ENCODE results near the gene WNT16. TPM values are rescaled to one million over a fixed set of nuclear protein-coding genes. Genes with fewer than 3 reads are reported as not detected.
"Not testable (repeated sequence)": the region's sequence is repeated elsewhere in the genome, so short reads cannot be mapped to it uniquely, and the experiment has no call there.

WNT16 gene
- total RNA-seq, 1 donor from 2014 or later: not detected

- intact Hi-C loops (cut with micrococcal nuclease): no loop called here
- peaks cover 15% of the 10 kb centered on the region for H3K9me3 ChIP-seq (replicated peaks)
- H3K27me3 ChIP-seq (ENCODE audit: low read depth): no peaks in the 10 kb centered on the region
- H3K4me3 ChIP-seq: no peak overlapping the region
- H3K4me1 ChIP-seq: no peaks in the 10 kb centered on the region
- TF ChIP-seq, protein P1, sequence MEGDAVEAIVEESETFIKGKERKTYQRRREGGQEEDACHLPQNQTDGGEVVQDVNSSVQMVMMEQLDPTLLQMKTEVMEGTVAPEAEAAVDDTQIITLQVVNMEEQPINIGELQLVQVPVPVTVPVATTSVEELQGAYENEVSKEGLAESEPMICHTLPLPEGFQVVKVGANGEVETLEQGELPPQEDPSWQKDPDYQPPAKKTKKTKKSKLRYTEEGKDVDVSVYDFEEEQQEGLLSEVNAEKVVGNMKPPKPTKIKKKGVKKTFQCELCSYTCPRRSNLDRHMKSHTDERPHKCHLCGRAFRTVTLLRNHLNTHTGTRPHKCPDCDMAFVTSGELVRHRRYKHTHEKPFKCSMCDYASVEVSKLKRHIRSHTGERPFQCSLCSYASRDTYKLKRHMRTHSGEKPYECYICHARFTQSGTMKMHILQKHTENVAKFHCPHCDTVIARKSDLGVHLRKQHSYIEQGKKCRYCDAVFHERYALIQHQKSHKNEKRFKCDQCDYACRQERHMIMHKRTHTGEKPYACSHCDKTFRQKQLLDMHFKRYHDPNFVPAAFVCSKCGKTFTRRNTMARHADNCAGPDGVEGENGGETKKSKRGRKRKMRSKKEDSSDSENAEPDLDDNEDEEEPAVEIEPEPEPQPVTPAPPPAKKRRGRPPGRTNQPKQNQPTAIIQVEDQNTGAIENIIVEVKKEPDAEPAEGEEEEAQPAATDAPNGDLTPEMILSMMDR (IDR thresholded peaks at IDR 0.05; ENCODE audit: borderline replicate concordance): no peak
- H3K27ac ChIP-seq (replicated peaks): no peak overlapping the region
- H3K36me3 ChIP-seq: peaks cover 65% of the 10 kb centered on the region
- DNase-seq: no peak
Observed at GRCh38 chr7:121285066-121285667, 43.6 kb upstream of the WNT16 start.

DNA sequence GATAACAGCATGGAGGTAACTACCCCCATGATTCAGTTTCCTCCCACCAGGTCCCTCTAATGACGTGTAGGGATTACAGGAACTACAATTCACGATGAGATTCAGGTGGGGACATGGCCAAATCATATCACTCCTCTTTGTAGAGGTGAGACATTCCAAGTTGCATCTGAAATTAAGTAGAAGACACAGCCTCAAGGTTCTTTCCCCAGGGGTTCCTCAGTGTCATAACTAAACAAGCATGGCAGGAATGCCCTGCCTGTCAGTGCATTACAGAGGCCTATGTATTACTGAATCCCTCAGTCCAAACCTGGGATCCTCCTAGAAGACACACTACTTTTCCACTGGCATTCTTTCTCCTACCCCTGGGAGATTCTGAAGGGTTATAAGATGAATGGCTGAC, 42.6 kb upstream of the WNT16 start:
- Histone ChIP-seq H3K27me3 (ENCODE audit: low read depth) (no peaks in the 10 kb centered on the region), H3K4me3 (no peak overlapping the region), H3K27ac (replicated peaks) (no peak overlapping the region), H3K4me1 (no peaks in the 10 kb centered on the region), H3K9me3 (replicated peaks) (peaks cover 20% of the 10 kb centered on the region), H3K36me3 (peaks cover 56% of the 10 kb centered on the region)
- DNase-seq: no peak
- intact Hi-C loops (cut with micrococcal nuclease): no loop called here
- TF ChIP-seq, protein P1 (IDR thresholded peaks at IDR 0.05; ENCODE audit: borderline replicate concordance): no peak

DNA sequence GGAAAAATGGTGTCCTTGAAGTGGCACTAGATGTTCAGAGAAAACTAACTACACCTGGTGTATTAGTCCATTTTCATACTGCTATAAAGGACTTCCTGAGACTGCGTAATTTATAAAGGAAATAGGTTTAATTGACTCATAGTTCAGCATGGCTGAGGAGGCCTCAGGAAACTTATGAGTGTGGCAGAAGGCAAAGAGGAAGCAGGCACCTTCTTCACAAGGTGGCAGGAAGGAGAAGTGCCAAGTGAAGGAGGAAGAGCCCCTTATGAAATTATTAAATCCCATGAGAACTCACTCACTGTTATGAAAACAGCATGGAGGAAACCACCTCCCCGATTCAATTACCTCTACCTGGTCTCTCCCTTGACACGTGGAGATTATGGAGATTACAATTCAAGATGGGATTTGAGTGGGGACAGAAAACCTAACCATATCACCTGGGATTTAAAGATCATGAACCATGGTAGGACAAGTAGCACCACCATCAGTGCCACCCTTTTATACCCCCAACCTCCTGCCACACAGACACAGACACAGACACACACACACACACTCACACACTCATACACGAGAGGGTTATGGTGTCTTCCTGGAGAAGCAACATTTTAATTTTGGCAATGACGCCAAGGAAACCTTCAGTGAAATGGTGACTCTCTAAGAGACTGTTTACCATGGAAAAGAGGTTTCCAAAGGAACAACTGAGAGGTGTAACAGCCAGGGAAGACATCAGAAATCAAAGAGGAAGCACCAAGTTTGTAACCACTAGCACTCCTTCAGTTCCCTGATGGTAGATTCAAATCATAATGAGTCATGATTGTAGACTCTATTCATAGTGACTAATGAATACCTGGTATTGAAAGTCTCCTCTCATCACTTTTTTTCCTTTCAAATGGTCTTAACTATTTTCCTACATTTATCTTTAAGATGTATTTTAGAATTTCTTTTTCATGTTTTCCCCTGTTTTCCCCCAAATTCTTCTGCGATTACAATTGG, 41.8 kb upstream of the WNT16 start:
- TF ChIP-seq, protein P1 (IDR thresholded peaks at IDR 0.05; ENCODE audit: borderline replicate concordance): no peak

GRCh38 chr7:121288894-121289293, 39.9 kb upstream of the WNT16 start:
- Histone ChIP-seq H3K27me3 (ENCODE audit: low read depth) (no peaks in the 10 kb centered on the region), H3K27ac (replicated peaks) (no peak overlapping the region), H3K4me3 (no peak overlapping the region), H3K36me3 (peaks cover 42% of the 10 kb centered on the region), H3K4me1 (no peaks in the 10 kb centered on the region), H3K9me3 (replicated peaks) (peaks cover 20% of the 10 kb centered on the region)
- intact Hi-C loops (cut with micrococcal nuclease): no loop called here
- no peak for DNase-seq
- TF ChIP-seq, protein P1 (IDR thresholded peaks at IDR 0.05; ENCODE audit: borderline replicate concordance): no peak

More for the DNA sequence above, 41.8 kb upstream of the WNT16 start:
- Histone ChIP-seq H3K4me3 (no peak overlapping the region), H3K9me3 (replicated peaks) (peaks cover 20% of the 10 kb centered on the region), H3K4me1 (no peaks in the 10 kb centered on the region), H3K36me3 (peaks cover 54% of the 10 kb centered on the region), H3K27ac (replicated peaks) (no peak overlapping the region), H3K27me3 (ENCODE audit: low read depth) (no peaks in the 10 kb centered on the region)
- DNase-seq: no peak
- intact Hi-C loops (cut with micrococcal nuclease): no loop called here

DNA sequence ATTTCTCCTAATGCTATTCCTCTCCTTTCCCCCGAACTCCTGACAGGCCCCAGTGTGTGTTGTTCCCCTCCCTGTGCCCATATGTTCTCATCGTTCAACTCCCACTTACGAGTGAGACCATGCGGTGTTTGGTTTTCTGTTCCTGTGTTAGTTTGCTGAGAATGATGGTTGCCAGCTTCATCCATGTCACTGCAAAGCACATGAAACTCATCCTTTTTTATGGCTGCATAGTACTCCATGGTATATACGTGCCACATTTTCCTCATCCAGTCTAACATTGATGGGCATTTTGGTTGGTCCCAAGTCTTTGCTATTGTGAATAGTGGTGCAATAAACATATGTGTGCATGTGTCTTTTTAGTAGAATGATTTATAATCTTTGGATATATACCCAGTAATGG, 38.9 kb upstream of the WNT16 start:
- Histone ChIP-seq H3K36me3 (peaks cover 33% of the 10 kb centered on the region), H3K9me3 (replicated peaks) (peaks cover 14% of the 10 kb centered on the region)
- DNase-seq; H3K27ac ChIP-seq (replicated peaks); intact Hi-C loops (cut with micrococcal nuclease); H3K4me1 ChIP-seq; H3K27me3 ChIP-seq (ENCODE audit: low read depth); H3K4me3 ChIP-seq: not testable (repeated sequence)
